GM21360 (cell line): Measurements from ENCODE around the gene FBXW8.

Source experiments
- ATAC-seq: cut with Tn5 transposase; IDR thresholded peaks from one replicate; pipeline ENCODE4 v1.9.1; 2021; ENCODE audit warnings: mild to moderate bottlenecking, moderate library complexity; ENCODE audit not compliant: unreplicated experiment

FBXW8 gene, protein sequence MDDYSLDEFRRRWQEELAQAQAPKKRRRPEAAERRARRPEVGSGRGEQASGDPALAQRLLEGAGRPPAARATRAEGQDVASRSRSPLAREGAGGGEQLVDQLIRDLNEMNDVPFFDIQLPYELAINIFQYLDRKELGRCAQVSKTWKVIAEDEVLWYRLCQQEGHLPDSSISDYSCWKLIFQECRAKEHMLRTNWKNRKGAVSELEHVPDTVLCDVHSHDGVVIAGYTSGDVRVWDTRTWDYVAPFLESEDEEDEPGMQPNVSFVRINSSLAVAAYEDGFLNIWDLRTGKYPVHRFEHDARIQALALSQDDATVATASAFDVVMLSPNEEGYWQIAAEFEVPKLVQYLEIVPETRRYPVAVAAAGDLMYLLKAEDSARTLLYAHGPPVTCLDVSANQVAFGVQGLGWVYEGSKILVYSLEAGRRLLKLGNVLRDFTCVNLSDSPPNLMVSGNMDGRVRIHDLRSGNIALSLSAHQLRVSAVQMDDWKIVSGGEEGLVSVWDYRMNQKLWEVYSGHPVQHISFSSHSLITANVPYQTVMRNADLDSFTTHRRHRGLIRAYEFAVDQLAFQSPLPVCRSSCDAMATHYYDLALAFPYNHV

DNA sequence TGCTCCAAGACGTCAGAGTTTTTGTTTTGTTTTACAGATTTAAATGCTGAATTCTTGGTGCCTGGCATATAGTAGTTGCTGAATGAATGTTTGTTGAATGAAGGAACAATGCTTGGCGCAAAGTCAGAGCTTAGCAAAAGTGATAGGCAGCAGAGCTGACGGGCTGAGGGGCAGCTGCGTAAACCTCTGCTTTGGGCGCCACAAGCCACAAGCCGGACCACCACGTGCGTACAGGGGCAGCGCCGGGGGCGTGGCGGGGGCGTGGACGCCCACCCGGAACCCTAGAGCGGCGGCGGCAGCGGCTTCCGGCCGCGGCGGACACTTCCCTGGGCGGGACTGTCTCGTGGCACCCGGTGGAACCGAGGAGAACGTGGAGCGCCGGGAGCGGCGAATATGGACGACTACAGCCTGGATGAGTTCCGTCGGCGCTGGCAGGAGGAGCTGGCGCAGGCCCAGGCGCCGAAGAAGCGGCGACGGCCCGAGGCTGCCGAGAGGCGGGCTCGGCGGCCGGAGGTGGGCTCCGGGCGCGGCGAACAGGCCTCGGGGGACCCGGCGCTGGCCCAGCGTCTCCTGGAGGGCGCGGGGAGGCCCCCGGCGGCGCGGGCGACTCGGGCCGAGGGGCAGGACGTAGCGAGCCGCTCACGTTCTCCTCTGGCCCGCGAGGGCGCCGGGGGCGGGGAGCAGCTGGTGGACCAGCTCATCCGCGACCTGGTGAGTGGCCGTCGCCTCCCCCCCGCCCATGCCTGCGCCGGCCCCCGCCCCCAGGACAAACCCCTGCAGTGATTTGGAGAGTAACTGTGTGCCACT lies at the start of gene FBXW8:
Gene FBXW8 (plus strand): TSS at position 306 of the 807 bp plus-strand sequence. CDS start 88 bp downstream, at position 394.
- peak; percentile 77 for ATAC-seq

DNA sequence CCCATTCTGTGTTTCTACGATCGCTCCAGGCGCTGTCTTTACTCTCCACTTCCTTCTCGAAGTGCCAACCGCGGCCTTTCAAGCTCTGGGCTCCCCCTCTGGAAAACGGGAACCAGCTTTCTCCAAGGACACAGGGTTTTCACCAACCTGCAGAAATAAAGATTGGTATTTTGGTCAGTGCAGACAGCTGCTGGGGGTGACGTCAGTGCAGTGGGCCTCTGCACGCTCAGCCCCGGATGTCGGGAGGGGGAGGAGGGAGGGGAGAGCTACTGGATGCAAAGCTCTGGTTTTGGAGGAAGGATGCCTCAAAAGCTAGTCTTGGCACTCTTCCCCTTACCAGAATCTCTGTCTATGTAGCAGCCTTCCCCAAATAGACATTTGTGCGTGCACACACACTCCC lies 49.4 kb upstream of the FBXW8 start:
- ATAC-seq = no peak

DNA sequence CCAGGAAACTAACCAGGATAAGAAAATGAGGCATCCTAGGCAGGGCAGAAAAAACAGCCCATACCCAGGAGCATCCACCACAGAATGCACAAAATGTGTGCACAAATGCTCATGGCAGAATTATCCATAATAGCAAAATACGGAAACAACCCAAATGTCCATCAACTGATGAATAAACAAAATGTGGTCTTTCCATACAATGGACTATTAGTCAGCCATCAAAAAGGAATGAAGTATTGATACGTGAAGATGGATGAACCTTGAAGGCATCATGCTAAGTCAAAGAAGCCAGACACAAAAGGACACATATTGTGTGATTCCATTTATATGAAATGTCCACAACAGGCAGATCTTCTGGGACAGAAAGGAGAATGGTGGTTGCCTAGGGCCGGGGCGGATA lies 48.6 kb upstream of the FBXW8 start:
- no peak for ATAC-seq

DNA sequence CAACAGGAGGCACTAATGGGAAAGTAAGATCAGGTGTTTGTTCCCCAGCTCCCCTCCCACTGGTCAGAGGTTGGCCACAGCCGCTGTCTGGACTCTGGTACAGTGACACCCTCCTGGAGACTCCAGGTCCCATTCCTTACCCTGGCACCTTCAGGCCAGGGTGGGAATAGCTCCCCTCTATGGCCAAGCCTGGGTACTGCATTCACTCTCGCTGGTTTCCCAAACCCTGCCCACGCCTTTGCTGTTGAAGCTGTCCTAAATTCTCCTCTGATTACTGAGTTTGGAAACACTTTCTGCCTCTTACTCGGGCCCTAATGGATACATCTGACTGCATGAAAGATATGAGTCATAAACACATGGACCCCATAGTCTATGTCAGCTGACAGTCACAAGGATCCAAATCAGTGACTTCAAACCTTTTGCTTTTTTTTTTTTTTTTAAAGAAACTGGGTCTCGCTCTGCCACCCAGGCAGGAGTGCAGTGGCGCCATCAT lies 47.4 kb upstream of the FBXW8 start:
- no peak for ATAC-seq

DNA sequence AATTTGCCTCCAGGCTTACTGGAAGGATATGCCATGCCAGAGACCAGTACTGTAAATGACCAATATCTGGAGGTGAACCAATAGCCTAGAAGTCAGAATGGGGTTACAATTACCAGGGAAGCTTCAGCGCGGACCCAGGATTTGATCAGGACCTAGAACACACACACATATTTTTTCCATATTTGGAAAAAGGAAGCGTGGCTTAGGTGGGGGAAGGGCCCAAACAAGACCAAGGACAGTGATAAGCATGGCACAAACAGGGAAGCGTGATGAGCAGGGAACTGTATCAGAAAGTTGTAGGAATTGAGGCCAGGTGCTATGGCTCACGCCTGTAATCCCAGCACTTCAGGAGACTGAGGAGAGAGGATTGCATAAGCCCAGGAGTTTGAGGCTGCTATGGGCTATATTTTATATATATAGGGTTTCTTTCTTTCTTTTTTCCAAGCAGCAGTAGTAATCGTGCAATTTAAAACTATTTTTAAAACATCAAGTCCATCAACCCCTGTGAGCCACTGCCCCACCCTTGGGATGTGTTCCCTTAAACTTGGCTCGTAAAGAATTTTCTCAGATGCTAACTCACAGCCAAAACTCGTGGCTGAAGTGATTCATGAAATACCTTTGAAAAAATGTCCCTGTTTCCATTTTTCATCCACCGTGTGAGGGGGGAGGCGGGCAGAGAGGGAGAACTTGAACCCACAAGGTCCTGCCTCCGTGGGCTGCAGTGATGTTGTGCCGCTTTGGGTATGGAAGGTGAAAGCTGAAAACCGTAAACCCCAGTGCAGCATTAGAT lies 46.2 kb upstream of the FBXW8 start:
- ATAC-seq = no peak

DNA sequence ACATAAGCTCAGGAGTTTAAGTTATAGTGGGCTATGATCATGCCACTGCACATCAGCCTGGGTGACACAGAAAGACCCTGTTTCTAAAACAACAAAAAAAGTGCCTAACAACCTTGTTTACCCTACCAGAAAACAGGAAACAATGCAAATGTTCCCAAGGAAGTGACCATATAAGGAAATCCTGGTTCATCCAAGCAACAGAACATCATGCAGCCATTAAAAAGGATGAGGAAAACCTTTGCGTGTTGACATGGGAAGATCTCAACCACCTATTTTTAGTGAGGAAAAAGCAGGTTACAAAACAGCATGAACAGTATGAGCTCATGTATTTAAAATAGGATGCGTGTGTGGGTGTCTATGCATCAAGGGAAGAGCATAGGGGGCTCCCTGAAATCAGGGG lies 43.2 kb upstream of the FBXW8 start:
- ATAC-seq = no peak

DNA sequence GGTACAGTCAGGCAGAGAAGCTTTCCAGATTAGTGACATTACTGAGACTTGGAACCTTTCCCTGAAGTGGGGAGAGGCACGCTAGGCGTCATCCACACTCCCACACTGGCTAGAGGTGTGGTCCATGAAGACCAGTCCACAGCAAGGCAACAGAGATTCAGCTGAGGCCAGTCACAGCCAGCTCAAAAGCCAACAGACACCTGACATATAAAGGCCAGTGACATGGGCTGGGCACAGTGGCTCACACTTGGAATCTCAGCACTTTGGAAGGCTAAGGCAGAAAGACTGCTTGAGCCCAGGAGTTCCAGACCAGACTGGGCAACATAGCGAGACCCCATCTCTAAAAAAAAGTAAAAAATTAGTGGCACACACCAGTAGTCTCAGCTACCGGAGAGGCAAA lies 40.4 kb upstream of the FBXW8 start:
- ATAC-seq = no peak

DNA sequence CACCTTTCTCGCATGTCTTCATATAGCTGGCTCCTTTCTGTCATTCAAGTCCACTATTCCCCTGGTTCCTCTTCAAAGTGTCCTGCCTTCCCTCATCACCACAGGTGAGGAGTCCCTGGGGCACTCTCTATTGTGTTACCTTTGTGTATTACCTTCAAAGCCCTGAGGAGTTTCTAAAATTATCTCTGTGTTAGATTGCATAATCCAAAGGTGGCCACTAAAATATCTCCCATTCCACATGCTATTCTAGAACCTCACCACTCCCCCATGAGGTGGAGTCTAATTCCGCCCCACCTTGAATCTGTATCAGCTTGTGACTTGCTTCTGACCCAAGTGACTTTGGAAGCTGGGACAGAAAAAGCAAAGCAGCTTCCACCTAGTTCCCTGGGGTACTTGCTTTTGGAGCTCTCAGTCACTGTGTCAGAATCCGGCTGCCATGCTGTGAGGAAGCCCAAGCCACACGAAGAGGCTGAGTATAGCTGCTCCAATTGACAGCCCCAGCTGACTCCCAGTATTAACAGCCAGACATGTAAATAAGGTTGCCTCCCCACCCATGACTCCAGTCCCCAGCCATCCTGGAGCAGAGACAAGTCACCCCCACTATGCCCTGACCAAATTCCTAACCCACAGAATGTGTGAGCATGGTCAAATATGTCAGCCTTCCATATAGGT lies 36.3 kb upstream of the FBXW8 start:
- ATAC-seq = no peak

DNA sequence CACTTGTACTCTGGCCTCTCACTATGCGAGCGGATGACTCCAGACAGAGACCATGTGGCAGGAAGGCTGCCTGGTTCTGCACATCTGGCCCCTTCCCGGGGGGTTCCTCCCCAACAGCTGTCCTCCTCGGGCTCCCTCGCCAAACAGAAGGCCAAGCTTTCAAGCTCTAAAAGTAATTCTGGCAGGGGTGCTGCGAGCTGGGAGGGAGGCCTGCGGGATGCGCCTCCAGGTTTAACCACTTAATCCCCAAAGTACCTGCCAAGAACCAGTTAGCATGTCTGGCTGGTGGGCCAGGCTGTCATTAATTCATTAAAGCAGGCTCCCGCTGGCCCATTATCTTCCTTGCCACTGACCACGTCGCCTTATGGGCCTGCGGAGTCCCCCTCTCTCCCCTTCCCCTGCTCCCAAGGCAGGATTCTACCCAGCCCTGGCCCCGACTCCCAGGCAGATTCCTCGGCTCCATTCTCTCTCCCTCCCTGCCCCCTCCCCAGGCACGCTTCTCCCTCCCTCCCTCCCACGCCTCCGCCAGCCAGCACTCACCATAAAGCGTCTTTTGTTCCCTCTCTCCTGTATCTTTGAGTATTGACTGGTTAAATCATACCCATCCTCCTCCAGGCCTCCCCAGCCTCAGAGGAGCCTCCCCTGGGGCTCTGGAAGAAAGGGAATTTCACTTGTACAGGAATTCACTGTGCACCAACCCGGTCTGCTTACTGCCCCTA lies 34.4 kb upstream of the FBXW8 start:
- ATAC-seq = no peak

DNA sequence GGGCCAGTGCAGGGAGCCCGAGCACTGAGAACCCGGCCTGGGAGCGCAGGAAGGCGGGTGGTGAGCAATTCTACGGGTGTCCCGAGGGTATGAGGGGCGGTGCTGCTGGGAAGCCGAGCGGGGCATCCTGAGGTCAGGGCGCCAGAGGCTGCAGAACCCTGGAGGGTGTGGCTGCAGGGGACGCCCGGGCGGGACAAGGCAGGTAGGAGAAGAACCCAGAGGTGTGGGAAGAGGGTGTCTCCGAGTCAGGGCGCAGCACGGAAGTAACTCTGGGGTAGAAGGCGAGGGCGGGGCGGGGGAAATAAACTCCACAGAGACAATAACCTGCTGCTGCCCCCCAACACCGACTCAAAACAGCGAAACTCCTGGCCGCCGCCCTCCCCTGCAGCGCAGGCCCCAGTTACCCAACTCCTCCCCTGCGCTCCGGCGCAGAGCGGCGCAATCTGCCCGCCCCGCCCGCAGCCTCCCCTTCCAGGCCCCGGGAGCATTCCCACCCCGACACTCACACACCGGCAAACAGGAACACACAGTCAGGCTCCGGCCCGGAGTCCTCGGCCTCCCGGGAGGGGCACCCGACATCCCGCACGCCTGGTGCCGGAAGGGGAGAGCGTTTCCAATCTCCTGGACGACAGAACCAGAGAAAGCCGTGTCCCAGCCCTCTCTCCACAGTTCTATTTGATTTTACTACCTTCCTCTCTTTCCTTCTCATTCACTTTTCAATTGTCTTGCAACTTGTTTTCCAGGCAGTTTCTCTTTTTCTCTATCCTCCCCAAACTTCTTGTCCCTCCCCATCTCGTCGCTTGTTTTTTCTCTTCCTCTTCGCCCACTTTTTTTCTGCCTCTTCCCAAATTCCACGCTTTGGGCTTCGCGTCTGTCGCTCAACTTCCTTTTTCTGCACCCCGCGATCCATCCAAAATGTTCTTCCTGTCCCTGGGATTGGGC lies 31.9 kb upstream of the FBXW8 start:
- no peak for ATAC-seq

DNA sequence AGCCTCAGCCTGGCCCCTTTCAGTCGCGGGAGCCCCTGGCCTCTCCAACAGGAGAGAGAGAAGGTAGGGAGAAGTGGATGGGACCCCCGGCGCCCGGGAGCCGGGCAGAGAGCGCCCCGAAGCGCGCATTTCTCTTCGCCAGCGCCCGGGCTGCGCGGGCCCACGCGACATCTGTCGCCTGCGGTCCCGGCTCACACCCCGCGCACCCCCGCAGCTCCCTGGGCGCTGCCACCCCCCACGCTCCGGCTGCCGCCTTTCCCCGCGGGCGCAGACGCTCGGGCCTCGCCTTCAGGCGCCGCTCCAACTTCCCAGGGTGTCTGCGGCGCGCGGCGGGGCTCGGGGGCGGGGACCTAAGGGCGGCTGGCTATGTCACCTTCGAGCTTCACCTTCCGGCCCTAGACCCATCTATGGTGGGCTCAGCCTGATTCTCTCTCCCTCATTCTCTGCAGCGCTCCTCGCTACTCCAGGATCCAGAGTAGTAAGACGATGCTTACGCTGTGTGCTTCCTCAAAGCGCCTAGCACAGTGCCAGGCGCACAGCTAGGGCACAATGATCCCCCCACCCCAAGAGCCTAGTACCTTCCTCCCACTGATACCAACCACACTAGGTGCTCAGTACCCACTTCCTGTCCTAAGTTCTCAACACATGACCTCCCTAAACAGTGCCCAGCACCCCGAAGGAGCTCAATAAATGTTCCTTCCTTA lies 31.1 kb upstream of the FBXW8 start:
- no peak for ATAC-seq

DNA sequence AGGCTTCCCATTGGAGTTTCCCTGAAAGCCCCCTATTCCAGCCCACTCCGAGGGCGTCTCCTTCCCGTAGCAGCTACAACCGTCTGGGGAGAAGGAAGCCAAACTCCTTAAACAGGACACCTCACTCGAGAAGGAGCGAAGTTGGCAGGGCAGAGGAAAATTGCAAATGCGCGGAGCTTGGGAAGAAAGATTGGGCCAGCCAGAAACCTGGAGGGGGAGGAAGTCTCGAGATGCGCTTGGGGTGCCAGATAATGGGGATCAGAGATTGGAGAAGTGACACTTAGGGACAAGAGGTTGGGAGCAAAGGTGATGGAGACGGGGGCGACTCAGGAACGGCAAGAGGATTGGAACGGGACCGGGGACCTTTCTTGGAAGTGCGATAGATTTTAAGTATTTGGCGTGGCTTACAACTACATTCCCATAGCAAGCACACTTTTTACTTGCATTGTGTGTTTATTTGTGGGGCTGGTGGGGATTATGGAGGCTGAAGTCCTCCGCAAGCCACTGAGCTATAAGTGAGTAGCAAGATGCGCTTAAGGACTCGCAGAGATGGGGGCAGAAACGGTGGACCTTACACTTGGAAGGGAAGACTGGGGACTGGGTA lies 30.4 kb upstream of the FBXW8 start:
- ATAC-seq = no peak

DNA sequence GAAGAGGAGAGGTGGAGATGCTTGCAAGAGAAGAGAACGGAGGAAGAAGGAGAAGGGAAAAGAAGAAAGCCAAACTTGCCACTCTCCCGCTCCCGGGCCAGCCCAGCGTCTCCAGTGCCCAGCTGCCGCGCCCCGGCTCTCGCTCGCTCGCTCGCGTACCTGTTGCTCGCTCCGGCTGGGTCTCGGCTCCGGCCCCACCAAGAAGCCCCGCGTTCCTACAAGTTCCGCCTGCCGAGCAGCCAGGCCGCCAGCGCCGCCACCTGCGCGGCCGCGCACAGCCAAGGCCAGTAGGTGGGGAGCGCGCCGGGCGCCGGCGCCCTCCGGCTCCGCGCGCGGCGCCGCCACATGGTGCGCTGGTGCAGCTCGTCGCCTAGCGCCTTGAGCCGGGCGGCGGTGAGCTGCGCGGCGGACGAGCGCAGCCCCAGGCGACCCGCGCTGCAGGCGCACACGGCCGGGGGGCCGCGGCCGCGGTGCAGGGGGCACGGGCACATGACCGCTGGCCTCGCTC lies 29.9 kb upstream of the FBXW8 start:
- ATAC-seq = no peak

DNA sequence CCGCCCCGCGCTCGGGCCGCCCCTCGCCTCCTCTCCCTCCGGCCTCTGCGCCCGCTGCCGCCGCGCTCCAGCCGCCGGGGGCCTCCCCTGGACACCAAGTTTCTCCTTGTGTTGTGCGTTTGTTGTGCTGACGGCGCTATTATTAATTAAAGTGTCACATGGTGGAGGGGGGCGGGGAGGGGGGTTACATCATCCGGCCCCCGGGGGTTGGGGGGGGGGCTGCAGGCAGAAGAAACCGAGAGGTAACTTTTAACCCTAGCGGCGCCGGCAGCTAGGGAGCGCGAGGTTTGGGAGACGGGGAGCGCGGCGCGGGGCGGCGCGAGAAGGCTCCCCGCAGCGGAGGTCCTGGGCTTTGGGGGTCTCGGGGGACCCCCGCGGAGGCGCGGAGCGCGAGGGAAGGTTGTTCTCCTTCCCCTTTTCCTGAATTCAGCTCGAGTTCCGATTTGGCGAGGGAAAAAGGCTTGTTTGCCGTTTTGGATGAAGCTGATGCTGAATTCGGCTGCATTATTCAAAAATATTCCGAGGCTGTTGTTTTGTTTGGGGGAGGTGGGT lies 29.3 kb upstream of the FBXW8 start, which contains the start of gene HRK:
Gene HRK (minus strand): TSS at position 117 of the 552 bp plus-strand sequence. CDS start 134 bp downstream, outside the sequence.
- ATAC-seq = no peak

DNA sequence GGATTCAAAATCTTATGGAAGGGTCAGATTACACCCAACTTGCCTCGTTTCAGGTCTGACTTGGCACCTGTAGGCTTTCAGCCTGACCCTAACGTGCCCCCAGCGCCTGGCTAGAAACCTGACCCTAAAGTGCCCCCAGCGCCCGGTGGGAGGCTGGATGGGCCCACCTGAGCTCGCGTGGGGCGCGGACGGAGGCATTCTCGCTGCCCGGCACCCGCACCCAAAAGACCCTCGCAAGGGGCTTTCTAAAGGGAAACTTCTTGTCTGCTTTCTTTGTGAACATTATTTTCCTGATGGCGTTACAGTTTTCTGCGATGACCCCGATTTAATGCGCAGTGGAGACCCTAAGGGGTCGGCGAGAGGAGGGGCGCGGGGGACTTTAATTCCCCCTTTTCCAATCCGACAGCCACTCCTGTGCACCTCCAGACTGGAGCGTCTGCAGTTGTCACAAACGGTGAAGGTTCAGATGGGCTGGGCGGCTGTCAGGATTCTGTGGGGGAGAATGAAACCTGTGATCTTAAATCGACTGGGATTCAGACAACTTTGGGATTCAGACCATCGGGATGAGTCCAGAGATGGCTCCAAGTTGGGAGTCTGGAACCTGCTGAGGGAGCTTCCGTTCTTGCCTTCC lies 28.8 kb upstream of the FBXW8 start:
- no peak for ATAC-seq

DNA sequence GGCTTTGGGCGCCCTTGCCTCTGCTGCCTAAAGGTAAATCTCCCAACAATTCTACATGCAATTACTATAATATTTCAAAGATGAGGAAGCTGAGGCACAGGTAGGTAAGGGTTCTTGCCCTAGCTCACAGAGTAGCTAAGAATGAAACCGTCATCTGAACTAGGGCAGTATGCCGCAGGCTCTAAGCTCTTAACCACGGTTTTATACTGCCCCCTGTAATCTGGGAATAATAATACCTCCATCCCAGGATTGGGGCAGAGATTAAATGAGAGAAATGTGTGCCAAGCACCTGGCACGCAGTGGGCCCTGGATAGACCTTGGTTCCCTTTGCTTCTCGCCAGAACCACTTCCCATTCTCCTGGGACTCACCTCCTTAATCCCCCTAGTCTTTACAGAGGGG lies 28.0 kb upstream of the FBXW8 start:
- no peak for ATAC-seq
